Stimulated activated CD8-positive, alpha-beta memory T cell treated with anti-CD3 and anti-CD28 coated beads, Interleukin-15, amount 100 ng/mL, for 48 hours (primary cell): ENCODE measurements around the gene PPP2R1B.
"Not testable (repeated sequence)": the region's sequence is repeated elsewhere in the genome, so short reads cannot be mapped to it uniquely, and the experiment has no call there.

ENCODE experiments used
- DNase-seq, 2 donors: peaks; one replicate each; pipeline ENCODE4 v3.0.0-alpha.2; 2020; ENCODE audit warnings: low read depth in 2 of 2

PPP2R1B gene

GRCh38 chr11:111782109-111782741, 16.0 kb upstream of the PPP2R1B start:
- DNase-seq = no peak

GRCh38 chr11:111779118-111779517, 12.9 kb upstream of the PPP2R1B start:
- DNase-seq = no peak

DNA sequence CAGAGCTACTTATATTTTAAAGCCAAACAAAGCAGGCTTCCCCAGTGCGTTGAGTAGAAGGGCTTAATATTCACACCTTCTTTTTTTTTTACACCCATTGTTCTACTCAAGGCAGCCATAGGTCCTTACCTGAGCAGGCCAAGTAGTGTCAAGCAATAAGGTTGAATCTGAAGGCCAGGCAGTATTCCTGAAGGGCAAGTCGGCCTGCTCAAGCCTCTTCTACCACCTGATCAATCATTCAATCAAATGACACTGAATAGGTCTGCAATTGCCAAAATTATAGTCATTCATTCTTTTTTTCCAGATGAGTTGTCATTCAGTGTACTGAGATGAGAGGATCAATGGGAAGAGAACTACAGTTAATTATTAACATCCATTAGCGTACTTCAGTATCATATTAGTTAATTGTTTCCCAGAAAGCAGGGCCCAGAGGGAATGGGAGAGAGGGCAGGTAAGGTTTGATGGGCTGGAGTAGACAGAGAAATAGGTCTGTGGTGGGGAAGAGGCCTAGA, 11.9 kb upstream of the PPP2R1B start:
- DNase-seq = no peak

DNA sequence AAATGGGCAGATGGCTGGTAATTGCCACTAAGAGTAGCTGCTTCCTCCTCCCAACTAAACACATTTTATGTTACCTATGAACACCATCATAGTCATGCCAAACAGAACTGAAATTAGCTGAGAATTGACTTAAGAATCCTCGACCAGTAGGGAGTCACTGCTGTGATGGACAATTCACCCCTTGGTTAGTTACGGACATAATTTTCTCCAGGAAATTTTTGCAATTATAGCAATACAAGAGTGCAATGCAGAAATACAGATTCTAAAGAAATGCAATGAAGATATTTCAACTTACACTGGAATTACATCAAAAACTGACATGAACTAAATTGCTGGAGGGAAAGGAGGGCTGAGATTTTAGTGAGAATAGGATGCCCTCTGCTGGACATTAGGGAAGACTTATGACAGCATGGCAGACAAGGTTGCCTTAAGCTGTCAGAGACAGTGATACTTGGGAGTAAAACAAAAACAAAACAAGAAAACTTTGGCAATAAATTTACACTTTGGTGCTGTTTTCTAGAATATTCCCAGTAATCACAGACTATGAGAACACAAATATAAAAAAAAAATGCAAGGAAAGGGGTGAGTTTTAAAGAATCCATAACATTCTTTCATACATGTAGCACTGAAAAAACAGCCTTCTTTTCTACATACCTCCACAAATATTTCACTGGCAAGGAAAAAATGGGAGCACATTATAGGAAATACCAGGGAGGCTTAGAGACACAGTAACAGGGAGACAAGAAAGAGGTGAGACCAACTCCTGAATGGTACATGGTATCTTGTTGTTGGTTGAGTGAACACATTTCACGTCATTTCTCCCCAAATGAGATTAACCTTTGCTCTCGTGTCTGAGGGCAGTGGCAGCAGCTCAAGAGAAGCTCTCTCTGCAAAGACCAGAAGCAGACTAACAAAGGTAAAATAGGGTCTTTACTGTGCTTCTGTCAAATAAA, 11.2 kb upstream of the PPP2R1B start:
- no peak for DNase-seq

- no peak for DNase-seq
Measured at GRCh38 chr11:111776398-111777093, 10.4 kb upstream of the PPP2R1B start.

DNA sequence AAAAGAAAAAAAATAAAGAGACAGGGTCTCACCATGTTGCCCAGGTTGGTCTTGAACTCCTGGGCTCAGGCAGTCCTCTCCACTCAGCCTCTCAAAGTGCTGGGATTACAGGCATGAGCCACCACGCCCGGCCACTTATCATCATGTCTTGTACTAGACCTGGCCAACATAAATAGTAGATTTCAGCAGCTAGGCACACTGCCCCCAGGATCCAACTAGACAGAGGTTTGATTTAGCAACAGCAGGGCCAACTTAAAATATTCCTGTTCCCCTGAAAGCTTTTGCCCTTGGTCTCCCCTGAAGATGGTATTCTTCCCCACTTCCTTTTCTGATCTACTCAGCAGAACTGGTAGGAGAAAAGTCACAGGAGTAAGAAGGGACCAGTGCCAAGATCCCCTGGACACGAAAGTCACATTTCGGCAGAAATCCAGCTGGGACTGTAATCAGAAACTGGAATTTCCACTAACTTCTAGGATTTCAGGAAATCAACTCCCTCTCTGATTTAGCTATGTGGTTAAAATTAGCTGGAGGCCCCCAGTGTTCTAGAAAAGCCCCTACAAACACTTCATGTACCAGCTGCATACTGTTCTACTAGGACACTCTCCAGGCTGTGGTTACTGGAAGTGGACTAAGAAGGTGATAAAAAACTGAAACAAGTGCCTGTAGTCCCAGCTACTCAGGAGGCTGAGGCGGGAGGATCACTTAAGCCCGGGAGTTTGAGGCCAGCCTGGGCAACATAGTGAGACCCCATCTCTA, 8.9 kb upstream of the PPP2R1B start:
- DNase-seq = no peak

GRCh38 chr11:111772535-111772934, 6.3 kb upstream of the PPP2R1B start:
- no peak for DNase-seq

DNA sequence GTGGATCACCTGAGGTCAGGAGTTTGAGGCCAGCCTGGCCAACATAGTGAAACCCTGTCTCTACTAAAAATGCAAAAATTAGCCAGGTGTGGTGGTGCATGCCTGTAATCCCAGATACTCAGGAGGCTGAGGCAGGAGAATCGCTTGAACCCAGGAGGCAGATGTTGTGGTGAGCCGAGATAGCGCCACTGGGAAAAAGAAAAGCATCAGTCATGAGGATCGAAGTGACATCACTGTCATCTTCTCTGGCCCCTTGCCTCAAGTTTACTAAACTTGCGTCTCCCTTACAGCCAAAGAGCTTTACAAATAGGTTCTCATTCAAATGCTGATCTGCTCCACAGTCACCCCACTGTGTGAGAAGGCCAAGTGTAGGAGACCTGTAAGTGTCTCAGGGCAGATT, 5.0 kb upstream of the PPP2R1B start:
- DNase-seq = not testable (repeated sequence)

- no peak for DNase-seq
Measured at GRCh38 chr11:111770581-111771134, 4.5 kb upstream of the PPP2R1B start.

GRCh38 chr11:111766834-111767142, 599 bp upstream of the PPP2R1B start:
- no peak for DNase-seq

DNA sequence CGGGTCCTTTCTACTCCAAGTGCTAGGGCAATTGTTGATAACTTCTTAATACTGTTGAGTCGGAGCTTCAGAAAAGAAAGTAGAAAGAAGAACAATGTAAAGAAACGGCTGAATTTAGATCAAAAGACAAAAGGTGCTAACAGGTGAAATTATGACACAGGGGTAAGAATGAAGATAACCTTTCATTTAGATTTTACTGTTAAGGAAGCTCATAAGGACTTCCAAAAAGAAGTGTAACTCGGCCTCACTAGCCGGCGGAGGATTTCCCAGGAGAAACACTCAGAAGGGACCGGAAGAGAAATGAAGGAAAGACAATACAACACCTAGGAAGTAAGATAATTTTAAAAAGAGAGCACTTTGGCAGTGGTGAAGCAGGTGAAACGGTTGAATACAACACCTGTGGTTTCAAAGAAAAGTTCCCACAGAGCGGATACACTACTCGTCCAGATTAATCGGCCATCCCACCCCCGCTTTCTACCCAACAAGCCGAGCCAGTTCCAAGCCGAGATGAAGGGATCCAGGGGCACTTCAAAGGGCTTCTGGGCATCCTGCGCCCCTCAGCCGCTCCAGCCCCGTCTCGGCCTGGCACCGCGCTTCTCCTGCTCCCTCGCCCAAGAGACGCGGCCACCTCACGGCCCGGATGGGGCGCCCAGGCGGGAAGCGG, 737 bp downstream of the PPP2R1B start:
- peak in 1 of 2 donors; percentile 1 for DNase-seq

DNA sequence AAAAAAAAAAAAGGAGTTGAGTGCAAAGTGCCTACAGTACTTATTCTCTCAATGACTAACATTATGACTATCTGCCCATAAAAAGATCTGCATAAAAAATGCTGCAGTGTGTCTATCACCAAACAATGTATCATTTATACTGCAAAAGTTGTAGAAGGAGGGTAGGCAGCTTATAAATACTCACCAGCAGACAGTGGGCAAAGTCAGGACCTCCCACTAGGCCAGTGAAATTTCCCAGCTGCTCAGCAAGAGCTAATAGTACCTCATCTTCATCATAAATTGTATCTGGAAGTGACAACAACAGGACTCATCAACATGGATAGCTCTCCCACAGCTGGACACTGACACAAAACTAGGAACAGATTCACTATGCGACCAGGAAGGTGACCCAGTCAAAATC, 1.6 kb downstream of the PPP2R1B start:
- no peak for DNase-seq

- no peak for DNase-seq
Measured at GRCh38 chr11:111762981-111763643, 3.1 kb downstream of the PPP2R1B start.

DNA sequence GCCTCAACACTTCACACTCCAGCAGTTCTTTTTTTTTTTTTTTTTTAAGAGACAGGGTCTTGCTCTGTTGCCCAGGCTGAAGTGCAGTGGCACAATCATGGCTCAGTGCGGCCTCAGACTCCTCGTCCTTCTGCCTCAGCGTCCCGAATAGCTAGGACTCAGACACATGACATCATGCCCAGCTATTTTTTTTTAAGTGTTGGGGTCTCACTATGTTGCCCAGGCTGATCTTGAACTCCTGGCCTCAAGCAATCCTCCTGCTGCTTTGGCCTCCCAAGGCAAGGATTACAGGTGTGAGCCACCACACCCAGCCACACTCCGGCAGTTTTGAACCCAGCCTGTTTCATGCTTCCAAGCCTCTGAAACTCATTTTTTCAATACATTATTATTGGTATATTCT, 3.7 kb downstream of the PPP2R1B start:
- no peak for DNase-seq

DNA sequence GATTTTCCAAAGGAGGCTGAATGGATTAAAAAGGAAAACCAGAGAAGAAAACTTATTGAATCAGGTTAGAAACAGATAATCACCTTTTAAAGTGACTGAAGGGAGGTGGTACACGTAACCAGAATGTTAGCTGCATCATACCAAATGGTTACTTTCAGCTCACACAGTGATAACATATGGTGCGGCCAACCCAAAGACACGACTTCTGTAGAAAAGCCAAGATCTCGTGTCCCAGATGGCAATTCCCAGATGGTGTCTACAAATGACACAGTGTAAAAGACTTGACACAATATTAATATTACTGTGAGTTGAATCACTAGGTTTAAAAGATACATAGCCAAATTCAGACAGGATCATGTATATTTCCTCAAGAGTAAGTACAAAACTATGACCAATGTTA, 5.2 kb downstream of the PPP2R1B start:
- DNase-seq = no peak

DNA sequence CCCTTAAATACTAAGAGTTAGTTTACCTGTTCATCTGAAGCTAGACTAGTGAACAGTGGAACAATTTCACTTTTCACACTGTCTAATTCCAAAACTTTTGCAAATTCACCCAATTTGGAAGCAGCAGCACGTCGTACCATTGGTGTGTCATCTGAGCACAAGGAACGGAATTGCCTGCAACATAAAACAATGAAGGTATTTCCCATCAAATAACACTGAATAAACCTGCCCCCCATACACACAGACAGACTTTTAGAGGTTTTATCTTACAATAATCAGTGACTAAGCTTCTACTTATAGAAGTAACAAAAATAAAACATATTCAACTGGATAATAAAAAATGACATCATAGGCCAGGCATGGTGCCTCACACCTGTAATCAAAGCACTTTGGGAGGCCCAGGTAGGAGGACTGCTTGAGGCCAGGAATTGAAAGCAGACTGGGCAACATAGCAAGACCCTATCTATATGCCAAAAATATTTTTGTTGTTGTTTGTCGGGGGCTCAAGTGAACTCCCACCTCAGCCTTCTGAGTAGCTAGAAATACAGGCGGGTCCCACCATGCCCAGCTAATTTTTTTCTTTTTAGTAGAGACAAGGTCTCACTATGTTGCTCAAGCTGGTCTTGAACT, 6.3 kb downstream of the PPP2R1B start:
- no peak for DNase-seq

- no peak for DNase-seq
Measured at GRCh38 chr11:111759376-111759775, 6.8 kb downstream of the PPP2R1B start.

- no peak for DNase-seq
Measured at GRCh38 chr11:111756097-111756496, 10.1 kb downstream of the PPP2R1B start.

GRCh38 chr11:111749646-111750045, 16.5 kb downstream of the PPP2R1B start:
- no peak for DNase-seq
